Fibroblast of skin of right quadriceps (primary cell): ENCODE results near the gene XKR8.

Experiments used
- DNase-seq: peaks from one replicate; pipeline ENCODE4 v3.0.0-alpha.2; 2013

The XKR8 gene, protein sequence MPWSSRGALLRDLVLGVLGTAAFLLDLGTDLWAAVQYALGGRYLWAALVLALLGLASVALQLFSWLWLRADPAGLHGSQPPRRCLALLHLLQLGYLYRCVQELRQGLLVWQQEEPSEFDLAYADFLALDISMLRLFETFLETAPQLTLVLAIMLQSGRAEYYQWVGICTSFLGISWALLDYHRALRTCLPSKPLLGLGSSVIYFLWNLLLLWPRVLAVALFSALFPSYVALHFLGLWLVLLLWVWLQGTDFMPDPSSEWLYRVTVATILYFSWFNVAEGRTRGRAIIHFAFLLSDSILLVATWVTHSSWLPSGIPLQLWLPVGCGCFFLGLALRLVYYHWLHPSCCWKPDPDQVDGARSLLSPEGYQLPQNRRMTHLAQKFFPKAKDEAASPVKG

DNA sequence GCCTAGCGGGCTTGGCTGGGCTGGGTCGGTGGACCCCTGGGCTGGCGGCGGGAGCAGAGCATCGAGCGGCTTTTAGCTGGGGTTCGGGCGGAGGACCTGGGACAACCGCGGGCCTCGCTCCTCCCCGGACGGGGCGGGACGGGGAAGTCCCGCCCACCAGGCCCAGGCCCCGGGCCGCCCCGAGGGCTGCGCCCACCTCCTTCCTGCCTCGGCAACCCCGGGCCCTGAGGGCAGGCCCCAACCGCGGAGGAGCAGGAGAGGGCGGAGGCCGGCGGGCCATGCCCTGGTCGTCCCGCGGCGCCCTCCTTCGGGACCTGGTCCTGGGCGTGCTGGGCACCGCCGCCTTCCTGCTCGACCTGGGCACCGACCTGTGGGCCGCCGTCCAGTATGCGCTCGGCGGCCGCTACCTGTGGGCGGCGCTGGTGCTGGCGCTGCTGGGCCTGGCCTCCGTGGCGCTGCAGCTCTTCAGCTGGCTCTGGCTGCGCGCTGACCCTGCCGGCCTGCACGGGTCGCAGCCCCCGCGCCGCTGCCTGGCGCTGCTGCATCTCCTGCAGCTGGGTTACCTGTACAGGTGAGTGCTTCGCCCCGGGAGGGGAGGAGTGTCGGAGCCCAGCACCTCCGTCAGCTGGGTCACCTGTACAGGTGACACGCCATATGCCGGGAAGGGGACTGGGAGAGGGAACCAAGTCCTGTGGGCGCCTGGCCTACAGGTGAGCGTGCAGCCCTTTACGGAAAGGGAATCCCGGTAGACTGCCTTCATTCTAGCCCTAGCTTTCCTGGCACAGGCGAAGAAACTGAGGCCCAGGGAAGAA is at the start of gene XKR8:
Gene XKR8 (plus strand): TSS at position 182 of the 812 bp plus-strand sequence. CDS start 97 bp downstream, at position 279.
- DNase-seq = peak; percentile 73

- DNase-seq = no peak
These were observed 47.3 kb upstream of the XKR8 start for GRCh38 chr1:27912429-27912828.

DNA sequence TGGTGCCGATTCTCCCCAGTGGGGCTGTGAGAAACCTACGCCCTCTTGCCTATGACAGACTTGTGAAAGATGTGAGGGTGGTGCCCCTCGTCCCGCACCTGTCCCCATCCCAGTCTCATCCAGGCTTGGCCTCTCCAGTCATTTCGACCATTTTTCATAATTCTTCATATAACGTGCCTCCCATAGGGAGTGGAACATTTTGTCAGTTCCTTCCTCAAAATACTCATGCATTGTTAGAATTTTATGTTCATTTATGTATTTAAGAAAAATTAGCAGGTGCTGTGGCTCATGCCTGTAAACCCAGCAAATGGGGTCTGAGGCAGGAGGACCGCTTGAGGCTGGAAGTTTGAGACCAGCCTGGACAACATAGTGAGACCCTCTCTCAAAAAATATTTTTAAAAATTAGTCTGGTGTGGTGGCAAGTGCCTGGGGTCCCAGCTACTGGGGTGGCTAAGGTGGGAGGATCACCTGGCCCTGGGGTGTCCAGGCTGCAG is 44.6 kb upstream of the XKR8 start:
- DNase-seq = no peak

DNA sequence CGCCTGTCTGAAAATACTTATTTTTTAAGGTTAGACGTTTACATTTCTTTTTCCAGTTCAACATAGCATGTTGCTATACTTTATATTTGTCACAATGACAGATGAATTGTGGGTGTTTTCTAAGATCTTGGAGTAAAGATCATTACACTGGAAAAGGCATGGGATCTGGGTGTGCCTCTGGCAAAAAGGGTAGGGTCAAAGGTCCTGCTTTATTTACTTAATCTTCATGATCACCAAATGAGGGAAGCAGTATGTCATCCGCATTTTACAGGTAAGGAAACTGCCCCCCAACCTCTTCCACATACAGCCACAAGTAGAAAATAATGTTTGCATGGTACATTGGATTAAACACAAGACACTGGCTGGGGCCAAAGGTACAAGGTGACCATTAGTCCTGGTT is 37.5 kb upstream of the XKR8 start:
- no peak for DNase-seq

- DNase-seq = no peak
These were observed 31.4 kb upstream of the XKR8 start for GRCh38 chr1:27928216-27928954.

GRCh38 chr1:27931184-27931583 is 28.6 kb upstream of the XKR8 start:
- DNase-seq = no peak

- no peak for DNase-seq
These were observed 28.0 kb upstream of the XKR8 start for GRCh38 chr1:27931759-27932158.

GRCh38 chr1:27934818-27935549 is 24.8 kb upstream of the XKR8 start, which contains the start of gene SMPDL3B:
SMPDL3B (plus strand) TSS chr1:27935000; CDS start chr1:27935184, 184 bp downstream.
- DNase-seq = no peak

- no peak for DNase-seq
These were observed 24.1 kb upstream of the XKR8 start for GRCh38 chr1:27935721-27936120.

DNA sequence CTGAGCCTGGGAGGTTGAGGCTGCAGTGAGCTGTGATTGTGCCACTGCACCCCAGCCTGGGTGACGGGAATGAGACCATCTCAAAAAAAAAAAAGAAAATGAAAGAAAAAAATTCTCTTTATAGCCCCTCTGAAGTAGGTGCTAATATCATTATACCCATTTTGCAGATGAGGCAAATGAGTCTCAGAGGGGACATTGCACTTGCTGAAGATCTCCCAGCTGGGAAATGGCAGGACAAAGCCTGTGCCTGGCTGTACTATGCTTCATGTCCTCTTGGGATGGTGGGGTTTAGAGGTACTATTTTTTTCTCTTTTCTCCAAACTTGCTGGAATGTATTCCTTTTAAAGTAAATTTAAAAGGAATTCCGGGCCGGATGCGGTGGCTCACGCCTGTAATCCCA is 23.4 kb upstream of the XKR8 start:
- DNase-seq = no peak

DNA sequence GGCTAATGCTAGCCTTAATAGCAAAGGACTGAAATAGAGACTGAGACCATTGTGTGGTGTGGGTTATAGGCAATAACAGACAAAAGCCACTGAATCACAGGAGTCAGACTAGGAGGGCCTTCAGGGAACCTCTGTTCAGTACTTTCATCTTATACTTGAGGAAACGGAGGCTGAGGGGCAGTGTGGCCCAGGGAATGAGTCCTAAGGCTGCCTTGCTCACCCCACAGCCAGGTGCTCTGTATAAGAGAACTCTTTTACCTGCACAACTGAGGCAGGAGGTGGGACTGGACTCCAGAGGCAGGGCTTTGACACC is 22.3 kb upstream of the XKR8 start:
- no peak for DNase-seq

DNA sequence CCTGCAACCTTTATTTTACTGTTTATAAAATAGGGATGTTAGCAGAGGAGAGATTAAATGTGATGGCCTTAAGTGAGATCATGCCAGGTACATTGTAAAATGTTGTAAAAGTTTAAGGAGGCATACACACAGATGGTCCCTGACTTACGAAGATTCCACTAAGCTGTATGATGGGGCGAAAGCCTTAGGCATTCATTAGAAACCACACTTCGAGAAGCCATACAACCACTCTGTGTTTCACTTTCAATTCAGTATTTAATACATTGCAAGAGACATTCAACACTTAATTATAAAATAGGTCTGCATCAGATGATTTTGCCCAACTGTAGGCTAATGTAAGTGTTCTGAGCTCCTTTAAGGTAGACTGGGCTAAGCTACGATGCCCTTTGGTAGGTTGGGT is 21.3 kb upstream of the XKR8 start:
- no peak for DNase-seq

- peak; percentile 15 for DNase-seq
These were observed 19.5 kb upstream of the XKR8 start for GRCh38 chr1:27940297-27940696.

DNA sequence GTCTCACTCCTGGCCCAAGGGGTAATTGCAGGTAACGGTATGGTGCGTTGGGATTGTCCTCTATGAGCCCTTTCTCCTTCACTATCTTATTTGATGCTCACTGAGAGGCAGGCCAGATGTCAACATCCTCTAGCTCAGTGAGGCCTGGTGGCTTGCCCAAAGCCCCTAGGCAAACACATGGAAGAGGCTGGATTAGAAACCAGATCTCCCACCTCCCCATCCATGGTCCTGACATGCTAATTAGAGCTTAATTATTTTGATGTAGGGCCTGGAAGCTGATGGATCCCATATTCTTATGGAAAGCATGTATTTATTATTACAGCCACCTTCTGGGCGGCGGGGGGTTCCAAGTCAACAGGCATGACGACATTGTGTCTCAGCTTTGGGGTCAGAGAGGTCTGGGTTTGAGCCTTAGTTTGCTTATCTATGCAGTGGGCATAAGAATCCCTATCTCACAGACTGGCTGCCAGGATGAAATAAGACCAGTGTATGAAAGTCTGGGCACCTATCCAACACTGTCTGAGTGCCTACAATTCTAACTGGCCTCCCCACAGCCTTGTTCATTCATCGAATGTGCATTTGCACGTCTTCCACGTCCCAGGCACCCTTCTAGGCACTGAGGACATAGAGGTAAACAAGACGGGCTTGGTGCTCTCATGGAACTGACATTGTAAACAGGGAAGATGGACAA is 18.8 kb upstream of the XKR8 start:
- DNase-seq = no peak

- no peak for DNase-seq
These were observed 17.9 kb upstream of the XKR8 start for GRCh38 chr1:27941671-27942540.

- DNase-seq = no peak
These were observed 14.8 kb upstream of the XKR8 start for GRCh38 chr1:27945020-27945419.

GRCh38 chr1:27949027-27949426 is 10.7 kb upstream of the XKR8 start:
- no peak for DNase-seq

DNA sequence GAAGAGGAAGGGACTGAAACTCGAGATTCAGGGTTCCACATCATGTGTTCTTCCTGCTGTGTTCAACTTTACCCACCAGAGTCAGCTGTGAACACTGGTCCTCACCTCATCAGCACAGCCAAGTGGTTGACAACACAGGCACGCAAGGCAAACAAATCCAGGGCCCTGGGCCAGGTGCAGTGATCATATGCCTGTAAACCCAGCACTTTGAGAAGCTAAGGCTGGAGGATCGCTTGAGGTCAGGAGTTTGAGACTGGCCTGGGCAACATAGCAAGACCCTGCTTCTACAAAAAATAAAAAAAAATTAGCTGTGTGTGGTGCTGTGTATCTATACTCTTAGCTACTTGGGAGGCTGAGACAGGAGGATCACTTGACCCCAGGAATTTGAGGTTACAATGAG is 8.4 kb upstream of the XKR8 start:
- DNase-seq = no peak

DNA sequence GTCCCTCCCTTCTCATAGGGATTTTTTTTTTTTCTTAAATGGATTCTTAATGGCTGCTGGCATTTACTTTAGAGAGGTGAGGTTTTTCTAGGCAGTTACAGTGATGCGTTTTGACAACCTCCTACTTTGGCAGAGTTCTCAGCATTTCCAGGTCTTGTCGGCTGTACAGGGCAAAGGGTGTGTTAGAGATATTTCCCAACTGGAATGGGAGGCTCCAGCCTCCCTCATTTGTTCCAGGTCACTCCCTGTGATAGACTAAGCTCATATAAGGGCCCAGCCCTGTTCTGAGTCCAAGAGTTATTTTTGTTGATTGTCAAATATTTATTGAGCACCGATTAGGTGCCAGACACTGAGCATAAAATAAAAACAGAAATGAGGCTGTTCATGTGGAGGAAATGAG is 7.6 kb upstream of the XKR8 start:
- no peak for DNase-seq

DNA sequence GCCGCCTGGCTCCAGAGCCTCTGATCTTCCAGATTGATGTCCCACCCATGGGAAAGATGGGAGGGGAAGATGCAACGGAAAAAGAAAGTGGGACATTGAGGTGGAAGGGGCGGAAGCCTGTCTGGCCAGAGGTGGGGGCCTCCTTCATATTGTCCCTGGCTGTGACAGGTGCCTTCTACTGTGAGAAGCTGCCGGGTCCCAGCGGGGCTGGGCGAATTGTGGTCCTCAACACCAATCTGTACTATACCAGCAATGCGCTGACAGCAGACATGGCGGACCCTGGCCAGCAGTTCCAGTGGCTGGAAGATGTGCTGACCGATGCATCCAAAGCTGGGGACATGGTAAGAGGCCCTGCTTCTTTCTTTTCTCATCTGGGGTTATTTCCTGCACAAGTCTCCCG is 5.6 kb upstream of the XKR8 start:
- no peak for DNase-seq

- no peak for DNase-seq
These were observed 4.7 kb upstream of the XKR8 start for GRCh38 chr1:27955076-27955475.
